Measurements from ENCODE around the gene MOSMO.

GRCh38 chr16:22016927-22017326 lies 9.0 kb downstream of the MOSMO start:
- TF ChIP-seq CTCF (IDR thresholded peaks at IDR 0.05; ENCODE audit: insufficient read depth, low read length) = no peak
- TF ChIP-seq GABPA (IDR thresholded peaks at IDR 0.05; ENCODE audit: low read depth) = no peak

Measured in HL-60 (cell line).